Gastroesophageal sphincter (tissue), 3 donors: ENCODE data around the gene SH3BP5.

Experiments used
- CTCF ChIP-seq, 4 experiments: fragments of 200-600 bp in 2 of 4; fragments of 450-650 bp in 2 of 4; sonication (generic) in 1 of 4; IDR thresholded peaks; one replicate each; pipeline ENCODE4 v1.5.1; 2017 to 2019; ENCODE audit warnings: antibody characterized with exemption in 4 of 4, mild to moderate bottlenecking in 2 of 4, moderate library complexity in 2 of 4
- POLR2A ChIP-seq, 2 donors: fragments of 450-650 bp; IDR thresholded peaks; one replicate each; pipeline ENCODE4 v1.6.1; 2017; ENCODE audit warnings: antibody characterized with exemption in 2 of 2, mild to moderate bottlenecking in 2 of 2, moderate library complexity in 1 of 2

GRCh38 chr3:15262021-15262420 lies 70.4 kb downstream of the SH3BP5 start:
- no peak for TF ChIP-seq CTCF (IDR thresholded peaks at IDR 0.05)
- TF ChIP-seq POLR2A (IDR thresholded peaks at IDR 0.05) = no peak
